GM12865 (cell line): ENCODE results near the gene SEC16B.

ENCODE experiments used
- DNase-seq: peaks from one replicate; pipeline ENCODE4 v3.0.0; 2010; ENCODE audit warnings: low read depth
- H3K4me3 ChIP-seq: 2 replicates; pipeline ENCODE4 v1.5.1; 2011; ENCODE audit warnings: mild to moderate bottlenecking, low read depth, low read length, control low read depth
- CTCF ChIP-seq: IDR thresholded peaks from 2 replicates; pipeline ENCODE4 v1.5.1; 2011; ENCODE audit warnings: low read length, control low read depth, low read depth, inconsistent platforms; ENCODE audit not compliant: insufficient read depth; ENCODE audit errors: missing control alignments

The SEC16B gene

GRCh38 chr1:177978530-177978929, 8.7 kb upstream of the SEC16B start:
- TF ChIP-seq CTCF = no peak
- DNase-seq = no peak
- no peak overlapping the region for H3K4me3 ChIP-seq

GRCh38 chr1:177977141-177977540, 7.3 kb upstream of the SEC16B start:
- H3K4me3 ChIP-seq = no peak overlapping the region
- no peak for TF ChIP-seq CTCF
- DNase-seq = no peak

- H3K4me3 ChIP-seq = no peak overlapping the region
- DNase-seq = no peak
- no peak for TF ChIP-seq CTCF
Measured at GRCh38 chr1:177976596-177976995, 6.7 kb upstream of the SEC16B start.

GRCh38 chr1:177975588-177976495, 6.0 kb upstream of the SEC16B start:
- no peak for DNase-seq
- no peak for TF ChIP-seq CTCF
- H3K4me3 ChIP-seq = no peak overlapping the region

- no peak overlapping the region for H3K4me3 ChIP-seq
- DNase-seq = no peak
- no peak for TF ChIP-seq CTCF
Measured at GRCh38 chr1:177973585-177973984, 3.7 kb upstream of the SEC16B start.

GRCh38 chr1:177969109-177969508, 749 bp downstream of the SEC16B start:
- DNase-seq = no peak
- no peak overlapping the region for H3K4me3 ChIP-seq
- TF ChIP-seq CTCF = no peak

- H3K4me3 ChIP-seq = no peak overlapping the region
- TF ChIP-seq CTCF = no peak
Measured at GRCh38 chr1:177966199-177966598, 3.7 kb downstream of the SEC16B start.

More at GRCh38 chr1:177966199-177966598, 3.7 kb downstream of the SEC16B start:
- DNase-seq = no peak
